K562 (cell line): ENCODE results near the gene S100A2. TPM values are rescaled to one million over a fixed set of nuclear protein-coding genes. Genes with fewer than 3 reads are reported as not detected.

Experiments
- ATF1 ChIP-seq, 2 experiments: fragments of 450-650 bp in 1 of 2; IDR thresholded peaks; 2 replicates each; pipeline ENCODE4 v1.6.1; 2016; ENCODE audit warnings: missing compliant biosample characterization in 1 of 2, missing genetic modification characterization in 1 of 2
- CBX3 ChIP-seq, 2 experiments: IDR thresholded peaks; 1 replicate in 1 of 2; 2 replicates in 1 of 2; pipeline ENCODE4 v1.6.1; 2012; ENCODE audit warnings: inconsistent platforms in 2 of 2, low read length in 2 of 2, borderline replicate concordance in 1 of 2, control low read depth in 1 of 2
- CCNT2 ChIP-seq: IDR thresholded peaks from 2 replicates; pipeline ENCODE4 v1.6.1; 2011; ENCODE audit warnings: borderline replicate concordance, low read depth, mild to moderate bottlenecking, moderate library complexity, mixed read lengths, low read length; ENCODE audit not compliant: insufficient read length; ENCODE audit errors: extremely low read depth
- CREB1 ChIP-seq, 2 experiments: sonication (generic) in 1 of 2; formaldehyde crosslinking in 1 of 2; IDR thresholded peaks; 2 replicates each; pipeline versions ENCODE4 v1.6.1 to v1.8.0; 2012 to 2022; ENCODE audit warnings: inconsistent platforms in 1 of 2, mild to moderate bottlenecking in 1 of 2, missing genetic modification reagents in 1 of 2, moderate library complexity in 1 of 2
- DPF2 ChIP-seq: fragments of 450-650 bp; IDR thresholded peaks from 2 replicates; pipeline ENCODE4 v1.6.1; 2016
- FOSL1 ChIP-seq: fragments of 200-800 bp; sonication (Bioruptor generic); conservative IDR thresholded peaks from 2 replicates; pipeline ENCODE4 v1.6.1; 2016; ENCODE audit warnings: missing genetic modification characterization, missing compliant biosample characterization
- GATA2 ChIP-seq: sonication (generic); formaldehyde crosslinking; IDR thresholded peaks from 2 replicates; pipeline ENCODE4 v1.4.0; 2020; ENCODE audit warnings: mild to moderate bottlenecking, missing genetic modification reagents
- HOXB6 ChIP-seq: fragments of 250-450 bp; sonication (Bioruptor Pico); IDR thresholded peaks from 2 replicates; pipeline ENCODE4 v1.5.1; 2022; ENCODE audit warnings: mild to moderate bottlenecking, borderline replicate concordance
- IRF1 ChIP-seq: sonication (generic); formaldehyde crosslinking; IDR thresholded peaks from 2 replicates; pipeline ENCODE4 v1.8.0; 2022; ENCODE audit warnings: missing genetic modification reagents, mild to moderate bottlenecking, borderline replicate concordance
- KDM2B ChIP-seq: fragments of 250-450 bp; sonication (Bioruptor Pico); IDR thresholded peaks from 2 replicates; pipeline ENCODE4 v1.8.0; 2021; ENCODE audit warnings: mild to moderate bottlenecking, moderate library complexity
- MXD1 ChIP-seq: fragments of 250-450 bp; sonication (Bioruptor Pico); IDR thresholded peaks from 2 replicates; pipeline ENCODE4 v1.8.0; 2021; ENCODE audit warnings: borderline replicate concordance, mild to moderate bottlenecking, moderate library complexity; ENCODE audit not compliant: poor library complexity, severe bottlenecking
- NBN ChIP-seq: fragments of 450-650 bp; IDR thresholded peaks from 2 replicates; pipeline ENCODE4 v1.6.1; 2016; ENCODE audit warnings: low read depth, mild to moderate bottlenecking
- NR3C1 ChIP-seq: sonication (generic); formaldehyde crosslinking; IDR thresholded peaks from 2 replicates; pipeline ENCODE4 v1.8.1; 2022; ENCODE audit warnings: missing genetic modification reagents
- PHB2 ChIP-seq: fragments of 450-650 bp; IDR thresholded peaks from 2 replicates; pipeline ENCODE4 v1.6.1; 2017; ENCODE audit warnings: low read depth
- RBM15 ChIP-seq: fragments of 200-400 bp; formaldehyde crosslinking; IDR thresholded peaks from 2 replicates; pipeline ENCODE4 v1.6.1; 2018; ENCODE audit warnings: mild to moderate bottlenecking, low read length, moderate library complexity; ENCODE audit not compliant: insufficient read depth
- RHOXF2B ChIP-seq: fragments of 250-450 bp; sonication (Bioruptor Pico); conservative IDR thresholded peaks from 2 replicates; pipeline ENCODE4 v1.5.1; 2021
- SIN3B ChIP-seq: fragments of 450-650 bp; IDR thresholded peaks from 2 replicates; pipeline ENCODE4 v1.6.1; 2017; ENCODE audit warnings: low read depth, mild to moderate bottlenecking, moderate library complexity
- TFAM ChIP-seq: fragments of 250-450 bp; sonication (Bioruptor Pico); conservative IDR thresholded peaks from 2 replicates; pipeline ENCODE4 v1.5.0; 2021; ENCODE audit warnings: mild to moderate bottlenecking, moderate library complexity
- TOE1 ChIP-seq, 2 experiments: fragments of 450-650 bp in 1 of 2; sonication (generic) in 1 of 2; formaldehyde crosslinking in 1 of 2; IDR thresholded peaks; 2 replicates each; pipeline versions ENCODE4 v1.7.1 to v1.8.0; 2016 to 2022; ENCODE audit warnings: borderline replicate concordance in 2 of 2, mild to moderate bottlenecking in 2 of 2, antibody characterized with exemption in 1 of 2, inconsistent platforms in 1 of 2, low read depth in 1 of 2, missing genetic modification reagents in 1 of 2, moderate library complexity in 1 of 2
- ZFP1 ChIP-seq: fragments of 450-650 bp; formaldehyde crosslinking; IDR thresholded peaks from 2 replicates; pipeline ENCODE4 v1.4.0; 2020; ENCODE audit warnings: mild to moderate bottlenecking, mixed read lengths
- ZFP36 ChIP-seq: fragments of 150-350 bp; IDR thresholded peaks from 2 replicates; pipeline ENCODE4 v1.6.1; 2018; ENCODE audit warnings: low read length, low read depth; ENCODE audit not compliant: partially characterized antibody
- ZFPM2 ChIP-seq: fragments of 250-450 bp; sonication (Bioruptor Pico); IDR thresholded peaks from 2 replicates; pipeline ENCODE4 v1.5.1; 2022; ENCODE audit warnings: mild to moderate bottlenecking
- ZNF24 ChIP-seq: fragments of 450-650 bp; IDR thresholded peaks from 2 replicates; pipeline ENCODE4 v1.6.1; 2016
- ZNF354B ChIP-seq: fragments of 250-450 bp; sonication (Bioruptor Pico); IDR thresholded peaks from 2 replicates; pipeline ENCODE4 v1.4.0; 2020
- ZNF79 ChIP-seq: fragments of 250-450 bp; sonication (Bioruptor Pico); IDR thresholded peaks from 2 replicates; pipeline ENCODE4 v1.4.0; 2020; ENCODE audit warnings: low read depth, mild to moderate bottlenecking, moderate library complexity
- polyA plus RNA-seq, 8 experiments: library from polyadenylated mRNA; depleted of rRNA in 4 of 8; stranded (reverse) in 5 of 8; unstranded in 3 of 8; fragments of >200 nt; fragmentation: Nextera tagmentation in 2 of 8; fragmentation: Illumina TruSeq in 1 of 8; extraction: Ambion mirVana in 2 of 8; extraction: Trizol in 1 of 8; gene quantifications; 2 replicates each; pipeline versions ENCODE4 v1.2.1 to v1.2.3, GENCODE V29; 2011 to 2014; ENCODE audit warnings: inconsistent platforms in 1 of 8, missing spikeins in 1 of 8
- total RNA-seq, 7 experiments: library from RNA; depleted of rRNA in 6 of 7; stranded (reverse); fragments of >200 nt in 6 of 7; fragmentation: Illumina TruSeq in 2 of 7; extraction: Trizol in 2 of 7; gene quantifications; 2 replicates each; pipeline versions ENCODE4 v1.2.1 to v1.2.3, GENCODE V29; 2011 to 2021; ENCODE audit warnings: low replicate concordance in 1 of 7
- TF ChIP-seq, protein P1 (sequence below): IDR thresholded peaks from 2 replicates; pipeline ENCODE4 v1.6.1; 2014; ENCODE audit warnings: antibody characterized with exemption

The S100A2 gene
- total and polyA plus RNA-seq, 9 of the 15 experiments (the other 6 are each of a cell fraction or from before 2014, with no cell fraction given), result 0.28 to 0.65 (median 0.44) TPM; not detected in 4

DNA sequence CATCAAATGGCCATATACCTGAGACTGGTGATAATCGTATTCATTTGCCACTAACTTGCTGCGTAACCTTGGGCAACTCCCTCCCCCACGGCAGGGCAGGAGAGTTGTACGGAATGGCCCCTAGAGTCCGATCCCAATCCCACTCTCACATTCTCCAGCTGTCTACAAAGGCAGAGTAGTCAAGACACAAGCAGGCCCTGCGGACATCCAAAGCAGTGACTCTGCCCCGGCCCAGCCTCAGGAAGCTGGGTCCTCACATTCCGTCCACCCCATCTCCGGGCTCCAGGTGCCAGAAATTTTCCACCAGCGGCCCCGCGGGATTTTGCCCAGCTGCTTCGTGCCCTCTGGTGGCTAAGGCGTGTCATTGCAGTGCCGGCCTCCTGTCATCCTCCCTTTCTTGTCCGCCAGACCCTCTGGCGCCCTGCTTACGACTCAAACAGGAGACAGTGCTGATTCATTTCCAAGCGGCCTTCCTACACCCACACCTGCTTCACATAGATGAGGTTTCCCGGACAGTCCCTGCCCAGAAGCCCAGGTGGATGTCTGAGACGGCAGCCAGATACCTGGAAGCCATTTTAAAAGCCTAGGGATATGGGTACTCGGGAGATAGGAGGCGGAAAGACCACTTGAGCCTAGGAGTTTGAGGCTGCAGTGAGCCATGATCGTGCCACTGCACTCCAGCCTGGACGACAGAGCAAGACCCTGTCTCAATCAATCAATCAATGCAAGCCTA, 2.9 kb upstream of the S100A2 start (continued):
- no peak for TF ChIP-seq RBM15
- no peak for TF ChIP-seq KDM2B
- TF ChIP-seq ZFP1 (CRISPR knock-in tag), result no peak
- peak; percentile 35; the same call in 1 of the 2 replicates for TF ChIP-seq TOE1 (IDR thresholded peaks at IDR 0.05; ENCODE audit: borderline replicate concordance)
- no peak for TF ChIP-seq TOE1 (CRISPR knock-in tag; IDR thresholded peaks at IDR 0.05; ENCODE audit: borderline replicate concordance, low read depth)
- no peak for TF ChIP-seq RHOXF2B (CRISPR knock-in tag)
- TF ChIP-seq NBN, result 0 out of 2 replicates have a peak, but pooled peaks have one; percentile 60
- 0 out of 2 replicates have a peak, but pooled peaks have one; percentile 25 for TF ChIP-seq ATF1 (CRISPR knock-in tag; IDR thresholded peaks at IDR 0.05)
- TF ChIP-seq ATF1 (tag; IDR thresholded peaks at IDR 0.05), result peak; percentile 53
- TF ChIP-seq NR3C1 (CRISPR knock-in tag), result no peak
- TF ChIP-seq CBX3 (IDR thresholded peaks at IDR 0.05; ENCODE audit: borderline replicate concordance in 1 of 2, low read length in 2 of 2), result no peak; a peak in 1 of 3 replicates
- TF ChIP-seq ZFP36, result peak; percentile 3
- TF ChIP-seq, protein P1, sequence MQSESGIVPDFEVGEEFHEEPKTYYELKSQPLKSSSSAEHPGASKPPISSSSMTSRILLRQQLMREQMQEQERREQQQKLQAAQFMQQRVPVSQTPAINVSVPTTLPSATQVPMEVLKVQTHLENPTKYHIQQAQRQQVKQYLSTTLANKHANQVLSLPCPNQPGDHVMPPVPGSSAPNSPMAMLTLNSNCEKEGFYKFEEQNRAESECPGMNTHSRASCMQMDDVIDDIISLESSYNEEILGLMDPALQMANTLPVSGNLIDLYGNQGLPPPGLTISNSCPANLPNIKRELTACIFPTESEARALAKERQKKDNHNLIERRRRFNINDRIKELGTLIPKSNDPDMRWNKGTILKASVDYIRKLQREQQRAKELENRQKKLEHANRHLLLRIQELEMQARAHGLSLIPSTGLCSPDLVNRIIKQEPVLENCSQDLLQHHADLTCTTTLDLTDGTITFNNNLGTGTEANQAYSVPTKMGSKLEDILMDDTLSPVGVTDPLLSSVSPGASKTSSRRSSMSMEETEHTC, result no peak
- TF ChIP-seq TFAM, result no peak
- 0 out of 2 replicates have a peak, but pooled peaks have one; percentile 8 for TF ChIP-seq ZNF24
- TF ChIP-seq FOSL1 (tag), result peak; percentile 45
- peak; percentile 34 for TF ChIP-seq DPF2
- TF ChIP-seq CREB1 (IDR thresholded peaks at IDR 0.05), result peak; percentile 81
- TF ChIP-seq CREB1 (CRISPR knock-in tag; IDR thresholded peaks at IDR 0.05), result peak; percentile 64; the same call in 1 of the 2 replicates
- TF ChIP-seq ZNF354B (CRISPR knock-in tag), result no peak
- TF ChIP-seq PHB2, result no peak
- no peak for TF ChIP-seq ZNF79 (CRISPR knock-in tag)
- TF ChIP-seq ZFPM2 (CRISPR knock-in tag), result no peak
- TF ChIP-seq IRF1 (CRISPR knock-in tag), result no peak
- no peak for TF ChIP-seq GATA2 (CRISPR knock-in tag)
- no peak for TF ChIP-seq CCNT2
- no peak for TF ChIP-seq MXD1 (CRISPR knock-in tag)
- no peak for TF ChIP-seq SIN3B
- no peak for TF ChIP-seq HOXB6 (CRISPR knock-in tag)
